ENCODE results near the gene BCL2L15.

DNA sequence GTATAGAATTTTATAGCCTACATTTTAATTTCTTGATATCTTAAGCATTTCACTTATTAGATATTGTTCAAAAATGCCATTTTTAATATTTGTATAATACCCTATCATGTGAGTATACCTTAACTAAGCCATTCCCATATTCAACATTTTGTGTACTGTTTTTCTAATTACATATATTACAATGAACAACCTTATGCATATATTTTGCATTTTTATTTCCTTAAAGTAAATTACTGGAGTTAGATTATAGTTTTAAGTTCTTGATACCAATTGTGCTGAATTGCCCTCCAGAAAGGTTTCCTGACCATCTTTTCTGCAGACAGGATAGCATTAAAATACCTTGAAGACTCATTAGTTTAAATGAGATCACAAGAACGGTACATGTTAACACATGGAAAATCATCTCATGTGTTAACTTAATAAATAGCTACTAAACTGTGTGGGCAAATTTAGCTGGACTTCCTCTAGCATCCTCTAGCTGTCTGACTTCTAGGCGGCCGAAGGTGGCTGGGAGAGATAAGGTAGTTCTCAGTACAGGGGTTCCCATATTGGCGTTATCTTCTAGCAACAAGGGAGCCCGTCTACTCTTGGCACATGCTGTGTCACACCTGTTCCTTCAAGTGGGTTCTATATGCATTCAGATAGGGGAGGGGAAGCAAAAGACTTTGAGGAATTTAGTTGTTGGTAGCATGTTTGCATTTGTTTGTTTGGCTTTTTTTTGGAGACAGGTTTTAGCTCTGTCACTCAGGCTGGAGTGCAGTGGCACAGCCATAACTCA is 26.7 kb upstream of the BCL2L15 start:
- TF ChIP-seq, protein P1, sequence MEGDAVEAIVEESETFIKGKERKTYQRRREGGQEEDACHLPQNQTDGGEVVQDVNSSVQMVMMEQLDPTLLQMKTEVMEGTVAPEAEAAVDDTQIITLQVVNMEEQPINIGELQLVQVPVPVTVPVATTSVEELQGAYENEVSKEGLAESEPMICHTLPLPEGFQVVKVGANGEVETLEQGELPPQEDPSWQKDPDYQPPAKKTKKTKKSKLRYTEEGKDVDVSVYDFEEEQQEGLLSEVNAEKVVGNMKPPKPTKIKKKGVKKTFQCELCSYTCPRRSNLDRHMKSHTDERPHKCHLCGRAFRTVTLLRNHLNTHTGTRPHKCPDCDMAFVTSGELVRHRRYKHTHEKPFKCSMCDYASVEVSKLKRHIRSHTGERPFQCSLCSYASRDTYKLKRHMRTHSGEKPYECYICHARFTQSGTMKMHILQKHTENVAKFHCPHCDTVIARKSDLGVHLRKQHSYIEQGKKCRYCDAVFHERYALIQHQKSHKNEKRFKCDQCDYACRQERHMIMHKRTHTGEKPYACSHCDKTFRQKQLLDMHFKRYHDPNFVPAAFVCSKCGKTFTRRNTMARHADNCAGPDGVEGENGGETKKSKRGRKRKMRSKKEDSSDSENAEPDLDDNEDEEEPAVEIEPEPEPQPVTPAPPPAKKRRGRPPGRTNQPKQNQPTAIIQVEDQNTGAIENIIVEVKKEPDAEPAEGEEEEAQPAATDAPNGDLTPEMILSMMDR (IDR thresholded peaks at IDR 0.05): no peak
- no peak for TF ChIP-seq POLR2A (IDR thresholded peaks at IDR 0.05)

Measured in lower leg skin (tissue), 3 donors.